A673 (cell line): Measurements from ENCODE around the gene TRMT2B. TPM values are rescaled to one million over a fixed set of nuclear protein-coding genes. Genes with fewer than 3 reads are reported as not detected.

Experiments
- BruUV-seq: library from RNA; stranded (reverse); fragments of 400-500 nt; replicated peaks from 2 replicates; lab custom pipeline; 2021; lab: Mats Ljungman, UMichigan
- CTCF ChIA-PET: fragments of 300-600 bp; sonication (Branson Sonifier 250); formaldehyde crosslinking; loops from one replicate; lab custom pipeline; 2022; ENCODE audit warnings: antibody characterized with exemption; lab: Charles Lee
- POLR2A ChIA-PET: fragments of 300-600 bp; sonication (Branson Sonifier 250); formaldehyde crosslinking; loops from one replicate; lab custom pipeline; 2022; ENCODE audit warnings: antibody characterized with exemption; ENCODE audit not compliant: low non-redundant PET; lab: Charles Lee
- DNase-seq: peaks from one replicate; pipeline ENCODE4 v3.0.0-alpha.2; 2015; ENCODE audit warnings: low spot score
- H3K27ac ChIP-seq: fragments of 200-600 bp; sonication (generic); 2 replicates; pipeline ENCODE4 v1.5.1; 2016; ENCODE audit warnings: mixed run types, low read depth, mild to moderate bottlenecking, mixed read lengths, antibody characterized with exemption, low read length; ENCODE audit not compliant: poor library complexity, severe bottlenecking
- H3K27me3 ChIP-seq: fragments of 200-600 bp; sonication (generic); replicated peaks from 2 replicates; pipeline ENCODE4 v1.6.1; 2017; ENCODE audit warnings: mixed run types, low read depth, mild to moderate bottlenecking, mixed read lengths, antibody characterized with exemption, low read length; ENCODE audit not compliant: insufficient read depth, poor library complexity
- H3K36me3 ChIP-seq: fragments of 200-600 bp; sonication (generic); 2 replicates; pipeline ENCODE4 v1.6.1; 2016; ENCODE audit warnings: mixed run types, mild to moderate bottlenecking, mixed read lengths, antibody characterized with exemption, low read length; ENCODE audit not compliant: insufficient read depth, poor library complexity, severe bottlenecking
- H3K4me1 ChIP-seq: fragments of 200-600 bp; sonication (generic); 2 replicates; pipeline ENCODE4 v1.6.1; 2017; ENCODE audit warnings: mixed run types, mild to moderate bottlenecking, mixed read lengths, antibody characterized with exemption, low read length; ENCODE audit not compliant: insufficient read depth, poor library complexity, severe bottlenecking
- H3K4me3 ChIP-seq: fragments of 200-600 bp; sonication (generic); 2 replicates; pipeline ENCODE4 v1.5.1; 2016; ENCODE audit warnings: low read depth, mixed run types, mild to moderate bottlenecking, mixed read lengths, low read length; ENCODE audit not compliant: poor library complexity, severe bottlenecking
- H3K9me3 ChIP-seq: fragments of 200-600 bp; sonication (generic); 2 replicates; pipeline ENCODE4 v1.6.1; 2016; ENCODE audit warnings: mixed run types, low read depth, mild to moderate bottlenecking, mixed read lengths, antibody characterized with exemption, low read length; ENCODE audit not compliant: poor library complexity, severe bottlenecking
- EZH2 ChIP-seq: fragments of 200-600 bp; sonication (generic); IDR thresholded peaks from 2 replicates; pipeline ENCODE4 v1.6.1; 2017; ENCODE audit warnings: borderline replicate concordance, low read depth, mild to moderate bottlenecking, mixed read lengths, antibody characterized with exemption, low read length; ENCODE audit not compliant: poor library complexity, severe bottlenecking
- intact Hi-C: fragments of 100-400 bp; cut with micrococcal nuclease; formaldehyde crosslinking; loops from one replicate; pipeline ENCODE4 v1.10.0; 2022; ENCODE audit not compliant: unreplicated experiment
- total RNA-seq: library from RNA; stranded (reverse); gene quantifications from 2 replicates; pipeline ENCODE4 v1.2.3, GENCODE V29; 2021
- TF ChIP-seq, protein P1 (sequence below): fragments of 300-800, 200-600 bp; sonication (generic); conservative IDR thresholded peaks from 2 replicates; pipeline ENCODE4 v1.5.1; 2017; ENCODE audit warnings: low read depth, mild to moderate bottlenecking, antibody characterized with exemption, low read length, moderate library complexity, mixed read lengths

Gene TRMT2B
- total RNA-seq, 1 experiment from 2014 or later: 20.8 TPM

DNA sequence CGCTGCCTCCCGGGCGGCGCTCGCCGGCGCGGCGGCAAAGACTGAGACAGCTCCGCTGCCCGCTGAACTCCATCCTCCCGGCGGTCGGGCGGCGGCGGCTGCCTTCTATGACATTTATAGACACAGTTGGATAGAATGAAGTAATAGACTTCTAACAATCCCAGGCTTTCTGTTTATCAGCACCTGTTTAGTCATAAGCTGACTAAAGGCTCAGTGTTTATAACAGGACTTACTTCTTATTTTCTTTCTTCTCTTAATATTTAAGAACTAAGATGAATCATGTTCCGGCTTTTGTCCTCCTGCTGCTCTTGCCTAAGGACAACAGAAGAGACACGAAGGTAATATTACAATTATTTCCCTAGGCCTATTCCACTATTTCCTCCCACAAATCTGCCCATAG lies 78.5 kb downstream of the TRMT2B start:
- DNase-seq: no peak
- Histone ChIP-seq H3K4me1 (no peaks in the 10 kb centered on the region), H3K9me3 (no peaks in the 10 kb centered on the region), H3K36me3 (no peaks in the 10 kb centered on the region), H3K27me3 (no peaks in the 10 kb centered on the region), H3K27ac (no peak overlapping the region), H3K4me3 (no peak overlapping the region)
- BruUV-seq: no TSS peak
- POLR2A ChIA-PET: no interaction called here
- intact Hi-C loops: no loop called here
- CTCF ChIA-PET: no interaction called here
- no peak for TF ChIP-seq EZH2
- TF ChIP-seq, protein P1, sequence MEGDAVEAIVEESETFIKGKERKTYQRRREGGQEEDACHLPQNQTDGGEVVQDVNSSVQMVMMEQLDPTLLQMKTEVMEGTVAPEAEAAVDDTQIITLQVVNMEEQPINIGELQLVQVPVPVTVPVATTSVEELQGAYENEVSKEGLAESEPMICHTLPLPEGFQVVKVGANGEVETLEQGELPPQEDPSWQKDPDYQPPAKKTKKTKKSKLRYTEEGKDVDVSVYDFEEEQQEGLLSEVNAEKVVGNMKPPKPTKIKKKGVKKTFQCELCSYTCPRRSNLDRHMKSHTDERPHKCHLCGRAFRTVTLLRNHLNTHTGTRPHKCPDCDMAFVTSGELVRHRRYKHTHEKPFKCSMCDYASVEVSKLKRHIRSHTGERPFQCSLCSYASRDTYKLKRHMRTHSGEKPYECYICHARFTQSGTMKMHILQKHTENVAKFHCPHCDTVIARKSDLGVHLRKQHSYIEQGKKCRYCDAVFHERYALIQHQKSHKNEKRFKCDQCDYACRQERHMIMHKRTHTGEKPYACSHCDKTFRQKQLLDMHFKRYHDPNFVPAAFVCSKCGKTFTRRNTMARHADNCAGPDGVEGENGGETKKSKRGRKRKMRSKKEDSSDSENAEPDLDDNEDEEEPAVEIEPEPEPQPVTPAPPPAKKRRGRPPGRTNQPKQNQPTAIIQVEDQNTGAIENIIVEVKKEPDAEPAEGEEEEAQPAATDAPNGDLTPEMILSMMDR: no peak

DNA sequence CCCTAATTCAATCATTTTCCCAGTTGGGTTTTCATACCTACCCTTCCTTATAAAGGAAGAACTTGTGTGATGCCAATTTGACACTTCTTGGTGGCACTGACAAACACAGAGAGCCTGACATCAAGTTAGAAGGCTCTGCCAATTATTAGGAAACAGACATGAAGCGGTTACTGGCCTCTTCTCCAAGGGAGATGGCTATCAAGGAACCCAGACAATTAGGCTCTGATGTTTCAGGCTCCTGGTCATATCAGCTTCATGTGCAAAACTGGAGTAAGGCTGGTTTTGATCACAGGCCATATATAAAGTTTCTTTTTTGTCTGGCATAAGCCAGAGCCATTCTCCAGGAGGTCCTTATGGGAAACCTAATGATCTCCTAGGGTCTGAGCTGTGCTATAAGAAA lies 82.0 kb downstream of the TRMT2B start:
- POLR2A ChIA-PET: no interaction called here
- intact Hi-C loops: no loop called here
- DNase-seq: no peak
- BruUV-seq: no TSS peak
- CTCF ChIA-PET: no interaction called here
- no peak overlapping the region for H3K4me3 ChIP-seq
- no peak overlapping the region for H3K27ac ChIP-seq
- no peaks in the 10 kb centered on the region for H3K4me1 ChIP-seq
- no peaks in the 10 kb centered on the region for H3K36me3 ChIP-seq
- TF ChIP-seq, protein P1: no peak
- no peak for TF ChIP-seq EZH2
- H3K27me3 ChIP-seq: no peaks in the 10 kb centered on the region
- H3K9me3 ChIP-seq: no peaks in the 10 kb centered on the region

DNA sequence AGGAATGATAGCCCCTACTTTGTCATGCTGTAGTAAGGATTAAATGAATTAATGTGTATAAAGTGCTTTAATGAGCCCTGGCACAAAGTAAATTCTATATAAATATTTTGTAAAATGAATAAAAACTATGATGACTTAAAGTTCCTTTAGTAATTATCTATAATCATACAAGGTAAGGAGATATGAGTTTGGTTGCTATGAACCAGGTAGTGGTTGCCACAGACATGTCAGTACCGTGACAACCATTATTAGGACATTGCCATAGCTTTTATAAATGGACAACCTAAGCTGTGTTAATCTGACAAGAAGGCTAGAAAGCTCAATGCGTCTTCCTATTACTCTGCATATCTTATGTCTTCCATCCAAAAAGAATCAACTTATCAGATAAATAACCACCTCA lies 82.5 kb downstream of the TRMT2B start, which contains the start of gene ARL13A:
Gene ARL13A (plus strand): TSS at position 301 of the 400 bp plus-strand sequence. CDS start 3,982 bp downstream, outside the sequence.
- Histone ChIP-seq H3K4me1 (no peaks in the 10 kb centered on the region), H3K4me3 (no peak within 1 kb of the TSS), H3K36me3 (no peaks in the 10 kb centered on the region), H3K27me3 (no peaks in the 10 kb centered on the region), H3K27ac (no peak within 1 kb of the TSS), H3K9me3 (no peaks in the 10 kb centered on the region)
- CTCF ChIA-PET: no interaction called here
- POLR2A ChIA-PET: no interaction called here
- no peak for TF ChIP-seq EZH2
- TF ChIP-seq, protein P1: no peak
- intact Hi-C loops: no loop called here
- no peak for DNase-seq
- no TSS peak for BruUV-seq
